ENCODE results near the gene TMEM88. TPM values are rescaled to one million over a fixed set of nuclear protein-coding genes. Genes with fewer than 3 reads are reported as not detected.
A peak's percentile ranks its signal among the peaks of the same experiment; 100 is the strongest.
"Not testable (repeated sequence)": the region's sequence is repeated elsewhere in the genome, so short reads cannot be mapped to it uniquely, and the experiment has no call there.

The TMEM88 gene, protein sequence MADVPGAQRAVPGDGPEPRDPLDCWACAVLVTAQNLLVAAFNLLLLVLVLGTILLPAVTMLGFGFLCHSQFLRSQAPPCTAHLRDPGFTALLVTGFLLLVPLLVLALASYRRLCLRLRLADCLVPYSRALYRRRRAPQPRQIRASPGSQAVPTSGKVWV
- polyA plus RNA-seq, result 1 to 10 TPM; 8.7 to 9.7 TPM

- no peaks in the 10 kb centered on the region for H3K27me3 ChIP-seq (ENCODE audit: control insufficient read depth in 1 of 2, insufficient read depth in 2 of 2, low read length in 2 of 2)
- 57 to 70% methylated on average over 56 to 57 of the region's 57 CpGs for WGBS, 2 donors
- H3K4me3 ChIP-seq (ENCODE audit: low read depth in 1 of 2, low read length in 2 of 2), result peak within 1 kb of the TSS in 1 of 2 donors; percentile 25
- H3K9me3 ChIP-seq (ENCODE audit: control insufficient read depth in 2 of 2, insufficient read depth in 1 of 2, low read depth in 1 of 2, low read length in 1 of 2), result no peaks in the 10 kb centered on the region
- peaks cover 0 to 25% of the 10 kb centered on the region in 2 donors for H3K36me3 ChIP-seq (ENCODE audit: control insufficient read depth in 2 of 2, insufficient read depth in 2 of 2, low read length in 1 of 2)
- H3K27ac ChIP-seq (ENCODE audit: low read depth in 2 of 2, low read length in 1 of 2), result peak within 1 kb of the TSS; percentile 92 to 98
- peaks cover 11 to 31% of the 10 kb centered on the region in 2 donors for H3K4me1 ChIP-seq (ENCODE audit: control insufficient read depth in 2 of 2, insufficient read depth in 2 of 2, low read length in 1 of 2)
These were observed at the start of gene TMEM88 for GRCh38 chr17:7854851-7855659. TSS of gene TMEM88 (plus strand) at chr17:7855066. CDS start at chr17:7855075, 9 bp downstream.

- no peak overlapping the region for H3K4me3 ChIP-seq (ENCODE audit: low read depth in 1 of 2, low read length in 2 of 2)
- no peaks in the 10 kb centered on the region for H3K4me1 ChIP-seq (ENCODE audit: control insufficient read depth in 2 of 2, insufficient read depth in 2 of 2, low read length in 1 of 2)
- WGBS, 2 donors, result 85 to 86% methylated on average over 6 of the region's 6 CpGs
- no peaks in the 10 kb centered on the region for H3K36me3 ChIP-seq (ENCODE audit: control insufficient read depth in 2 of 2, insufficient read depth in 2 of 2, low read length in 1 of 2)
- H3K27ac ChIP-seq (ENCODE audit: low read depth in 2 of 2, low read length in 1 of 2), result no peak overlapping the region
- H3K9me3 ChIP-seq (ENCODE audit: control insufficient read depth in 2 of 2, insufficient read depth in 1 of 2, low read depth in 1 of 2, low read length in 1 of 2), result no peaks in the 10 kb centered on the region
- no peaks in the 10 kb centered on the region for H3K27me3 ChIP-seq (ENCODE audit: control insufficient read depth in 1 of 2, insufficient read depth in 2 of 2, low read length in 2 of 2)
These were observed 48.3 kb upstream of the TMEM88 start for GRCh38 chr17:7806587-7806986.

GRCh38 chr17:7807206-7807605 lies 47.7 kb upstream of the TMEM88 start:
- 88 to 93% methylated on average over 21 of the region's 21 CpGs for WGBS, 2 donors
- no peaks in the 10 kb centered on the region for H3K27me3 ChIP-seq (ENCODE audit: control insufficient read depth in 1 of 2, insufficient read depth in 2 of 2, low read length in 2 of 2)
- no peak overlapping the region for H3K27ac ChIP-seq (ENCODE audit: low read depth in 2 of 2, low read length in 1 of 2)
- no peak overlapping the region for H3K4me3 ChIP-seq (ENCODE audit: low read depth in 1 of 2, low read length in 2 of 2)
- H3K36me3 ChIP-seq (ENCODE audit: control insufficient read depth in 2 of 2, insufficient read depth in 2 of 2, low read length in 1 of 2), result no peaks in the 10 kb centered on the region
- no peaks in the 10 kb centered on the region for H3K4me1 ChIP-seq (ENCODE audit: control insufficient read depth in 2 of 2, insufficient read depth in 2 of 2, low read length in 1 of 2)
- H3K9me3 ChIP-seq (ENCODE audit: control insufficient read depth in 2 of 2, insufficient read depth in 1 of 2, low read depth in 1 of 2, low read length in 1 of 2), result no peaks in the 10 kb centered on the region

- H3K27me3 ChIP-seq (ENCODE audit: control insufficient read depth in 1 of 2, insufficient read depth in 2 of 2, low read length in 2 of 2), result no peaks in the 10 kb centered on the region
- WGBS, 2 donors, result 44 to 55% methylated on average over 11 of the region's 11 CpGs
- no peaks in the 10 kb centered on the region for H3K9me3 ChIP-seq (ENCODE audit: control insufficient read depth in 2 of 2, insufficient read depth in 1 of 2, low read depth in 1 of 2, low read length in 1 of 2)
- no peaks in the 10 kb centered on the region for H3K4me1 ChIP-seq (ENCODE audit: control insufficient read depth in 2 of 2, insufficient read depth in 2 of 2, low read length in 1 of 2)
- H3K4me3 ChIP-seq (ENCODE audit: low read depth in 1 of 2, low read length in 2 of 2), result no peak overlapping the region
- no peak overlapping the region for H3K27ac ChIP-seq (ENCODE audit: low read depth in 2 of 2, low read length in 1 of 2)
- no peaks in the 10 kb centered on the region for H3K36me3 ChIP-seq (ENCODE audit: control insufficient read depth in 2 of 2, insufficient read depth in 2 of 2, low read length in 1 of 2)
These were observed 45.6 kb upstream of the TMEM88 start for GRCh38 chr17:7809086-7809790.

GRCh38 chr17:7809791-7810343 lies 45.0 kb upstream of the TMEM88 start:
- WGBS, 2 donors, result 66 to 74% methylated on average over 9 of the region's 9 CpGs

GRCh38 chr17:7811251-7811650 lies 43.6 kb upstream of the TMEM88 start:
- H3K9me3 ChIP-seq (ENCODE audit: control insufficient read depth in 2 of 2, insufficient read depth in 1 of 2, low read depth in 1 of 2, low read length in 1 of 2), result no peaks in the 10 kb centered on the region
- H3K36me3 ChIP-seq (ENCODE audit: control insufficient read depth in 2 of 2, insufficient read depth in 2 of 2, low read length in 1 of 2), result no peaks in the 10 kb centered on the region
- no peak overlapping the region for H3K4me3 ChIP-seq (ENCODE audit: low read depth in 1 of 2, low read length in 2 of 2)
- no peaks in the 10 kb centered on the region for H3K4me1 ChIP-seq (ENCODE audit: control insufficient read depth in 2 of 2, insufficient read depth in 2 of 2, low read length in 1 of 2)
- no peaks in the 10 kb centered on the region for H3K27me3 ChIP-seq (ENCODE audit: control insufficient read depth in 1 of 2, insufficient read depth in 2 of 2, low read length in 2 of 2)
- 85% methylated on average over 3 of the region's 3 CpGs for WGBS, 2 donors
- no peak overlapping the region for H3K27ac ChIP-seq (ENCODE audit: low read depth in 2 of 2, low read length in 1 of 2)

More at GRCh38 chr17:7809791-7810343, 45.0 kb upstream of the TMEM88 start:
- H3K27me3 ChIP-seq (ENCODE audit: control insufficient read depth in 1 of 2, insufficient read depth in 2 of 2, low read length in 2 of 2); H3K9me3 ChIP-seq (ENCODE audit: control insufficient read depth in 2 of 2, insufficient read depth in 1 of 2, low read depth in 1 of 2, low read length in 1 of 2); H3K4me1 ChIP-seq (ENCODE audit: control insufficient read depth in 2 of 2, insufficient read depth in 2 of 2, low read length in 1 of 2); H3K4me3 ChIP-seq (ENCODE audit: low read depth in 1 of 2, low read length in 2 of 2); H3K27ac ChIP-seq (ENCODE audit: low read depth in 2 of 2, low read length in 1 of 2); H3K36me3 ChIP-seq (ENCODE audit: control insufficient read depth in 2 of 2, insufficient read depth in 2 of 2, low read length in 1 of 2): not testable (repeated sequence)

GRCh38 chr17:7814969-7815368 lies 39.9 kb upstream of the TMEM88 start:
- H3K4me1 ChIP-seq (ENCODE audit: control insufficient read depth in 2 of 2, insufficient read depth in 2 of 2, low read length in 1 of 2), result no peaks in the 10 kb centered on the region
- H3K36me3 ChIP-seq (ENCODE audit: control insufficient read depth in 2 of 2, insufficient read depth in 2 of 2, low read length in 1 of 2), result no peaks in the 10 kb centered on the region
- no peaks in the 10 kb centered on the region for H3K9me3 ChIP-seq (ENCODE audit: control insufficient read depth in 2 of 2, insufficient read depth in 1 of 2, low read depth in 1 of 2, low read length in 1 of 2)
- no peak overlapping the region for H3K4me3 ChIP-seq (ENCODE audit: low read depth in 1 of 2, low read length in 2 of 2)
- 88 to 92% methylated on average over 5 of the region's 5 CpGs for WGBS, 2 donors
- H3K27ac ChIP-seq (ENCODE audit: low read depth in 2 of 2, low read length in 1 of 2), result no peak overlapping the region
- H3K27me3 ChIP-seq (ENCODE audit: control insufficient read depth in 1 of 2, insufficient read depth in 2 of 2, low read length in 2 of 2), result no peaks in the 10 kb centered on the region

- Histone ChIP-seq H3K27ac (ENCODE audit: low read depth in 2 of 2, low read length in 1 of 2) (no peak overlapping the region), H3K9me3 (ENCODE audit: control insufficient read depth in 2 of 2, insufficient read depth in 1 of 2, low read depth in 1 of 2, low read length in 1 of 2) (no peaks in the 10 kb centered on the region), H3K4me3 (ENCODE audit: low read depth in 1 of 2, low read length in 2 of 2) (no peak overlapping the region), H3K27me3 (ENCODE audit: control insufficient read depth in 1 of 2, insufficient read depth in 2 of 2, low read length in 2 of 2) (no peaks in the 10 kb centered on the region), H3K36me3 (ENCODE audit: control insufficient read depth in 2 of 2, insufficient read depth in 2 of 2, low read length in 1 of 2) (no peaks in the 10 kb centered on the region), H3K4me1 (ENCODE audit: control insufficient read depth in 2 of 2, insufficient read depth in 2 of 2, low read length in 1 of 2) (no peaks in the 10 kb centered on the region)
- WGBS, 2 donors, result 79 to 83% methylated on average over 10 of the region's 10 CpGs
These were observed 37.8 kb upstream of the TMEM88 start for GRCh38 chr17:7816926-7817642.

GRCh38 chr17:7817643-7817964 lies 37.3 kb upstream of the TMEM88 start:
- WGBS, 2 donors, result 82 to 83% methylated on average over 9 of the region's 9 CpGs
- Histone ChIP-seq H3K27me3 (ENCODE audit: control insufficient read depth in 1 of 2, insufficient read depth in 2 of 2, low read length in 2 of 2) (no peaks in the 10 kb centered on the region), H3K9me3 (ENCODE audit: control insufficient read depth in 2 of 2, insufficient read depth in 1 of 2, low read depth in 1 of 2, low read length in 1 of 2) (no peaks in the 10 kb centered on the region), H3K36me3 (ENCODE audit: control insufficient read depth in 2 of 2, insufficient read depth in 2 of 2, low read length in 1 of 2) (no peaks in the 10 kb centered on the region), H3K27ac (ENCODE audit: low read depth in 2 of 2, low read length in 1 of 2) (no peak overlapping the region), H3K4me3 (ENCODE audit: low read depth in 1 of 2, low read length in 2 of 2) (no peak overlapping the region), H3K4me1 (ENCODE audit: control insufficient read depth in 2 of 2, insufficient read depth in 2 of 2, low read length in 1 of 2) (no peaks in the 10 kb centered on the region)

Measured in esophagus (tissue), 2 donors.